ENCODE measurements around the gene ARL6. TPM values are rescaled to one million over a fixed set of nuclear protein-coding genes. Genes with fewer than 3 reads are reported as not detected.

ARL6 gene
- total RNA-seq, 1 donor from 2014 or later = 6.1 TPM

DNA sequence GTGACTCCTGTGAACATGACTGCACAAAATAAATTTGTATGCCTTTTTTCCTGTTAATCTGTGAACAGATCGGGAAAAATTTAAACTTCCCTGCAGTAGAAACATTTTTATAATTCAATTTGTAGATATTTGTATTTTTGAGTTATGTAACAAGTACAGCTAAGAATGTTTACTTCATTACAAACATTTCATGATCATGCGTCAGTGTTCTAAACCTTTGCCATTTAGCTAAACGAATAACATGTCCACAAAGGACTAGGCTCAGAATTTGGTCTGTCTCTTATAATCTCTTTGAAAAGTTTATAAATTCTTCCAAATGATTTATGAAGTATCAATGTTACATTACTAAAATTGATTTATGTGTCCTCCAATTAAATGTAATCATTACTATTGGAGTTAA lies 39.9 kb downstream of the ARL6 start:
- Mint-ChIP-seq H3K4me3 (ENCODE audit: unreplicated experiment) (no peak overlapping the region), H3K4me1 (ENCODE audit: unreplicated experiment) (no peaks in the 10 kb centered on the region), H3K9me3 (ENCODE audit: unreplicated experiment) (no peaks in the 10 kb centered on the region), H3K27me3 (ENCODE audit: unreplicated experiment) (peaks cover 6% of the 10 kb centered on the region), H3K36me3 (ENCODE audit: unreplicated experiment) (no peaks in the 10 kb centered on the region), H3K27ac (ENCODE audit: unreplicated experiment) (no peak overlapping the region)
- TF ChIP-seq, protein P1, sequence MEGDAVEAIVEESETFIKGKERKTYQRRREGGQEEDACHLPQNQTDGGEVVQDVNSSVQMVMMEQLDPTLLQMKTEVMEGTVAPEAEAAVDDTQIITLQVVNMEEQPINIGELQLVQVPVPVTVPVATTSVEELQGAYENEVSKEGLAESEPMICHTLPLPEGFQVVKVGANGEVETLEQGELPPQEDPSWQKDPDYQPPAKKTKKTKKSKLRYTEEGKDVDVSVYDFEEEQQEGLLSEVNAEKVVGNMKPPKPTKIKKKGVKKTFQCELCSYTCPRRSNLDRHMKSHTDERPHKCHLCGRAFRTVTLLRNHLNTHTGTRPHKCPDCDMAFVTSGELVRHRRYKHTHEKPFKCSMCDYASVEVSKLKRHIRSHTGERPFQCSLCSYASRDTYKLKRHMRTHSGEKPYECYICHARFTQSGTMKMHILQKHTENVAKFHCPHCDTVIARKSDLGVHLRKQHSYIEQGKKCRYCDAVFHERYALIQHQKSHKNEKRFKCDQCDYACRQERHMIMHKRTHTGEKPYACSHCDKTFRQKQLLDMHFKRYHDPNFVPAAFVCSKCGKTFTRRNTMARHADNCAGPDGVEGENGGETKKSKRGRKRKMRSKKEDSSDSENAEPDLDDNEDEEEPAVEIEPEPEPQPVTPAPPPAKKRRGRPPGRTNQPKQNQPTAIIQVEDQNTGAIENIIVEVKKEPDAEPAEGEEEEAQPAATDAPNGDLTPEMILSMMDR (IDR thresholded peaks at IDR 0.05) = no peak
- no peak for DNase-seq (ENCODE audit: extremely low spot score, unreplicated experiment)

DNA sequence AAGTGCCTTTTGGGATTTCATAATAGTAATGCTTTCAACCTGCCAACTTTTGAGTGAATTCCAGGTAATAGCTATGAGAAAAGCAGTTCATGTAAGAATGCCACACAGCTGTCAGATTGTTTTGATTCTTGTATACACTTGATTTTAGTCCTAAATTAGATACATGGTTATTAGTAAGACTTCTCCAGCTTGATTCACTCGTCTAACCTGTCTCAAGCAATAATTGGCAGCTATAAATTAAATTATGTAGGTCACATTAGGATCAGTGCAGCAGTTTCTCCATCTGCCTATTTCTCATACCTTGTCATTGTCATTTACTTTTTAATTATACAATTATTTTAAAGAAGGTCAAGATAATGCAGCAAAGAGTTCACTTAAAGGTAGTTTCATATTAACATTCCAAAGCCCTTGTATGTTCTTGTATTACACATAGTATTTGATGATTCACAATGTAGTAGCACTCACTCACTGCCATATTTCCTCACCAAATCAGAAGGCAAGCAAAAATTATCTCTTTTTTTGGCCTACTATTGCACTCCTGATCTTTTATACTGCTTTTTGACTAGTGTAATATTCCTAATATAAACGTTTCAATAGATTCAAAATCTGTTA lies 46.3 kb downstream of the ARL6 start:
- TF ChIP-seq, protein P1 (IDR thresholded peaks at IDR 0.05) = no peak
- Mint-ChIP-seq H3K36me3 (ENCODE audit: unreplicated experiment) (no peaks in the 10 kb centered on the region), H3K4me3 (ENCODE audit: unreplicated experiment) (no peak overlapping the region), H3K9me3 (ENCODE audit: unreplicated experiment) (no peaks in the 10 kb centered on the region), H3K27ac (ENCODE audit: unreplicated experiment) (no peak overlapping the region), H3K4me1 (ENCODE audit: unreplicated experiment) (no peaks in the 10 kb centered on the region), H3K27me3 (ENCODE audit: unreplicated experiment) (peaks cover 6% of the 10 kb centered on the region)
- no peak for DNase-seq (ENCODE audit: extremely low spot score, unreplicated experiment)

DNA sequence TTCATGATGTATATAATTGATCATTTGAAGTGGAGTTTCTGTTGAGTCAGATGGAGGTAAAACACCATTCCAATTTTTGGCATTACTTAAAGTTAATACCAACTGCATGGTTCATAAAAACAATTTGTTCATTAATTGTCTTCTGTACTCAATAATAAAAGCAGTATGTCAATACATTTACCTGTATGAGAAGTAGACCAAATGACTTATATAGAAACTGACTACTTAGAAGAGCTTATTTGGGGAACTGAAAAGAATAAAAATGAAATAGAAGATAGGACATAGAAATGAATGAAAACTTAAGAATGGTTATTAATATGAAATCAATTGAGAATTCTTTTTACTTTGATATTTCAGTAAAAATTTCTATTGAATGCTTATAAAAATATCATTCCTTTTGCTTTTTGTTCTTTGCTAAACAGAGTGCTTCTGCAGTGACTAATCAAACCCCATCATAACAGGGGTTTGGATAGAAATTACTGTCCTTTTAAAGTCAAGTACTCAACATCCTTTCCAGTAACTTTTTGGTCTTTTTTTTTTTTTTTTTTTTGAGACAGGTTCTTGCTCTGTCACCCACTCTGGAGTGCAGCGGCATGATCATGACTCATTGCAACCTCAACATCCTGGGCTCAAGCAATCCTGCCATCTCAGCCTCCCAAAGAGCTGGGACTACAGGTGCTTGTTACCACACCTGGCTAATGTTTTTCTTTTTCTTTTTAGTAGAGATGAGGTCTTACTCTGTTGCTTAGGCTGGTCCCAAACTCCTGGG lies 50.8 kb downstream of the ARL6 start:
- TF ChIP-seq, protein P1 (IDR thresholded peaks at IDR 0.05) = no peak
- Mint-ChIP-seq H3K27me3 (ENCODE audit: unreplicated experiment) (peaks cover 27% of the 10 kb centered on the region), H3K36me3 (ENCODE audit: unreplicated experiment) (no peaks in the 10 kb centered on the region), H3K27ac (ENCODE audit: unreplicated experiment) (no peak overlapping the region), H3K4me3 (ENCODE audit: unreplicated experiment) (no peak overlapping the region), H3K4me1 (ENCODE audit: unreplicated experiment) (no peaks in the 10 kb centered on the region), H3K9me3 (ENCODE audit: unreplicated experiment) (no peaks in the 10 kb centered on the region)
- no peak for DNase-seq (ENCODE audit: extremely low spot score, unreplicated experiment)

DNA sequence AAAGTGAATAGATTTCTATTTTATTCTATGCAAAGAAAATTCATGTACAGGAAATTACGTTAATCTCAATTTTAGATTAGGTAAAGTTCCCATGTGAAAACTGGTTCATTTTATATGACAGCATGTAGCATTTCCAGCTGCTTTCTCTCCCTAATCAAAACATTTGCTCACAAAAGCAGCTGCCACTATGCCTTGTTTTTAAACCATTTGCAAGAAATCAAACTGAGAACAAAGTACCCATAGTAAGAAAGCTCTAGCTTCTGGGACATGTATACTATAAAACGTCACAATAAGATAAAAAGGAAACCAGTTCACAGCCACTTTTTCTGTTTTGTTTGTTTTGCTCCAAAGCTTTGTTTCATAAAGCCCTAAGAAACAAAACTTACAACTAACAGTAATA lies 52.3 kb downstream of the ARL6 start:
- TF ChIP-seq, protein P1 (IDR thresholded peaks at IDR 0.05) = no peak
- Mint-ChIP-seq H3K4me1 (ENCODE audit: unreplicated experiment) (peaks cover 3% of the 10 kb centered on the region), H3K9me3 (ENCODE audit: unreplicated experiment) (no peaks in the 10 kb centered on the region), H3K4me3 (ENCODE audit: unreplicated experiment) (no peak overlapping the region), H3K27ac (ENCODE audit: unreplicated experiment) (no peak overlapping the region), H3K27me3 (ENCODE audit: unreplicated experiment) (peaks cover 32% of the 10 kb centered on the region), H3K36me3 (ENCODE audit: unreplicated experiment) (no peaks in the 10 kb centered on the region)
- DNase-seq (ENCODE audit: extremely low spot score, unreplicated experiment) = no peak

DNA sequence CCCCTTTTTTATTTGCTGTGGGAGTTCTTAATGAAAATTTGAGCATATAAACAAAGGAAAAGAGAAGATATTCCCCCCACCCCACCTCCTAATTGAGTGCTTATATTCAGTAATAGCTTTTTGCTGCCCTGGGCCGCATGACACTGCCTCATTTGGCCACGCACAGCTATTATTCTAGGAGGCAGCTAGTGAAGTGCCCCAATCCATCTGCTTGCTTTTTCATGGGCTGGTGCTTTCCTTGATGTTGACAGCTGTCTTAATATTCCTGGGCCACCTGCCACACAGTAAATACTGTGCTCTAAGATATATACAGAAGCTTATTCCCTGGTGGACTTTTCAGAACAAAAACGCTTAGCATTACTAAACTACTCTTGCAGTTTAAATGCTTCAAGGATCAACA lies 53.4 kb downstream of the ARL6 start:
- no peak overlapping the region for H3K27ac Mint-ChIP-seq (ENCODE audit: unreplicated experiment)
- peaks cover 32% of the 10 kb centered on the region for H3K27me3 Mint-ChIP-seq (ENCODE audit: unreplicated experiment)
- no peak overlapping the region for H3K4me3 Mint-ChIP-seq (ENCODE audit: unreplicated experiment)
- no peaks in the 10 kb centered on the region for H3K36me3 Mint-ChIP-seq (ENCODE audit: unreplicated experiment)
- no peak for DNase-seq (ENCODE audit: extremely low spot score, unreplicated experiment)
- H3K9me3 Mint-ChIP-seq (ENCODE audit: unreplicated experiment) = no peaks in the 10 kb centered on the region
- TF ChIP-seq, protein P1 (IDR thresholded peaks at IDR 0.05) = no peak
- peaks cover 5% of the 10 kb centered on the region for H3K4me1 Mint-ChIP-seq (ENCODE audit: unreplicated experiment)

Measured in osteocyte (in vitro differentiated cells).